Measurements from ENCODE around the gene SEC63. TPM values are rescaled to one million over a fixed set of nuclear protein-coding genes. Genes with fewer than 3 reads are reported as not detected.

SEC63 gene
- total RNA-seq, 1 experiment from 2014 or later = 51.3 TPM

DNA sequence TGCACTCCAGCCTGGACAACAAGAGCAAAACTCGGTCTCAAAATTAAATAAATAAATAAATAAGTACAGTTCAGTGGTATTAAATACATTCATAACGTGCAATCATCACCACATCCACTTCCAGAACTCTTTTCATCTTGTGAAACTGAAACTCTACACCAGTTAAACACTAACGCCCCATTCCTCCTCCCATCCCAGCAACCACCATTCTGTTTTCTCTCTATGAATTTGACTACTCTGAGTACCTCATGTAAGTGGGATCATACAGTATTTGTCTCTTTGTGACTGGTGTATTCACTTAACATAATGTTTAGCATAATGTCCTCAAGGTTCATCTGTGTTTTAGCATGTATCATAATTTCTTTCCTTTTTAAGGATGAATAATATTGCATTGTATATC is 104.8 kb downstream of the SEC63 start:
- TF ChIP-seq, protein P1, sequence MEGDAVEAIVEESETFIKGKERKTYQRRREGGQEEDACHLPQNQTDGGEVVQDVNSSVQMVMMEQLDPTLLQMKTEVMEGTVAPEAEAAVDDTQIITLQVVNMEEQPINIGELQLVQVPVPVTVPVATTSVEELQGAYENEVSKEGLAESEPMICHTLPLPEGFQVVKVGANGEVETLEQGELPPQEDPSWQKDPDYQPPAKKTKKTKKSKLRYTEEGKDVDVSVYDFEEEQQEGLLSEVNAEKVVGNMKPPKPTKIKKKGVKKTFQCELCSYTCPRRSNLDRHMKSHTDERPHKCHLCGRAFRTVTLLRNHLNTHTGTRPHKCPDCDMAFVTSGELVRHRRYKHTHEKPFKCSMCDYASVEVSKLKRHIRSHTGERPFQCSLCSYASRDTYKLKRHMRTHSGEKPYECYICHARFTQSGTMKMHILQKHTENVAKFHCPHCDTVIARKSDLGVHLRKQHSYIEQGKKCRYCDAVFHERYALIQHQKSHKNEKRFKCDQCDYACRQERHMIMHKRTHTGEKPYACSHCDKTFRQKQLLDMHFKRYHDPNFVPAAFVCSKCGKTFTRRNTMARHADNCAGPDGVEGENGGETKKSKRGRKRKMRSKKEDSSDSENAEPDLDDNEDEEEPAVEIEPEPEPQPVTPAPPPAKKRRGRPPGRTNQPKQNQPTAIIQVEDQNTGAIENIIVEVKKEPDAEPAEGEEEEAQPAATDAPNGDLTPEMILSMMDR (IDR thresholded peaks at IDR 0.05 in 2 of 3, conservative IDR thresholded peaks at IDR 0.05 in 1 of 3; ENCODE audit: borderline replicate concordance in 1 of 3, insufficient read depth in 1 of 3, low read depth in 2 of 3, low read length in 2 of 3) = no peak
- no peak for TF ChIP-seq FOSL1 (IDR thresholded peaks at IDR 0.05; ENCODE audit: low read depth)
- no peak for TF ChIP-seq SIN3A (IDR thresholded peaks at IDR 0.05; ENCODE audit: low read depth)
- no peak for DNase-seq (ENCODE audit: low read depth, low spot score)
- ATAC-seq = no peak

DNA sequence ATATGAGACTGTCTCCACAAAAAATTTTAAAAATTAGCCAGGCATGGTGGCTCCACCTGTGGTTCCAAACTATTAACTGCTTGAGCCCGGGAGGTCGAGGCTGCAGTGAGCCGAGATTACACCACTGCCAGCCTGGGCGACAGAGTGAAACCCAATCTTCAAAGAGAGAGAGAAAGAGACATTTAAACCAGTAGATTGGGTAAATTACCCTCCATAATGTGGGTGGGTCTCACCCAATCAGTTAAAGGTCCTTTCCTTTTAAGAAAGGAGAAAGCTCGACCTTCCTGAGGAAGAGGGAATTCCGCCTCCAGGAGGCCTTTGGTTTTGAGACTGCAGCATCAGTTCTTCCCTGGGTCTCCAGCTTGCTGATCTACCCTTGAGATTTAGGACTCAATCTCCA is 108.7 kb downstream of the SEC63 start:
- H3K9me3 ChIP-seq (ENCODE audit: control insufficient read depth in 1 of 2, insufficient read depth in 1 of 2, low read depth in 1 of 2, low read length in 2 of 2) = no peaks in the 10 kb centered on the region
- H4K20me1 ChIP-seq (ENCODE audit: insufficient read depth) = no peaks in the 10 kb centered on the region
- H3K79me2 ChIP-seq (ENCODE audit: insufficient read depth, low read length) = no peaks in the 10 kb centered on the region
- no peak overlapping the region for H3K4me2 ChIP-seq (ENCODE audit: low read length)
- no peak overlapping the region for H3K27ac ChIP-seq (ENCODE audit: low read depth, low read length)
- H2AFZ ChIP-seq (ENCODE audit: low read depth, low read length, poor library complexity, severe bottlenecking) = no peak overlapping the region
- H3K9me2 ChIP-seq (ENCODE audit: insufficient read depth) = no peaks in the 10 kb centered on the region
- ChIA-PET CTCF (interaction anchor here (0.6 to 1.0 kb wide), 2 partner anchors 391 to 719 kb away, joined by 3 to 5 read pairs; no protein-coding TSS in a partner anchor), RAD21 (ENCODE audit: low non-redundant PET in 1 of 2, low total read pairs in 2 of 2, uncharacterized antibody in 2 of 2, unreplicated experiment in 2 of 2) (no interaction called here), POLR2A (no interaction called here)
- no peaks in the 10 kb centered on the region for H3K27me3 ChIP-seq (ENCODE audit: insufficient read depth, low read length)
- no peak overlapping the region for H3K9ac ChIP-seq (ENCODE audit: low read length)
- H3K4me3 ChIP-seq (replicated peaks in 1 of 2; ENCODE audit: low read depth in 1 of 2, low read length in 2 of 2) = no peak overlapping the region
- H3K4me1 ChIP-seq (ENCODE audit: control insufficient read depth in 1 of 2, insufficient read depth in 2 of 2, low read length in 2 of 2) = peaks cover 2 to 10% of the 10 kb centered on the region in 2 experiments; a peak in 1 of 4 replicates
- intact Hi-C loops (cut with micrococcal nuclease) = no loop called here
- DNase-seq (ENCODE audit: low read depth, low spot score) (no peak), ATAC-seq (no peak)
- no peaks in the 10 kb centered on the region for H3K36me3 ChIP-seq (ENCODE audit: control insufficient read depth in 1 of 2, insufficient read depth in 2 of 2, low read length in 2 of 2)
- BruUV-seq (replicated peaks) = no TSS peak
- TF ChIP-seq SIN3A (IDR thresholded peaks at IDR 0.05; ENCODE audit: low read depth) (no peak), SP1 (IDR thresholded peaks at IDR 0.05; ENCODE audit: low read depth) (no peak), YY1 (IDR thresholded peaks at IDR 0.05; ENCODE audit: extremely low read depth, insufficient replicate concordance, low read depth, low read length) (no peak), FOSL1 (IDR thresholded peaks at IDR 0.05; ENCODE audit: low read depth) (no peak), ELF1 (IDR thresholded peaks at IDR 0.05; ENCODE audit: borderline replicate concordance, low read depth) (no peak), ZFX (IDR thresholded peaks at IDR 0.05) (no peak), POLR2A (IDR thresholded peaks at IDR 0.05; ENCODE audit: borderline replicate concordance, extremely low read depth, insufficient read depth, insufficient read length) (no peak), EZH2phosphoT487 (IDR thresholded peaks at IDR 0.05; ENCODE audit: borderline replicate concordance) (no peak), CEBPB (IDR thresholded peaks at IDR 0.05; ENCODE audit: low read depth) (no peak), JUND (IDR thresholded peaks at IDR 0.05) (no peak), POLR2AphosphoS5 (IDR thresholded peaks at IDR 0.05; ENCODE audit: low read depth, low read length) (no peak), TCF7L2 (IDR thresholded peaks at IDR 0.05; ENCODE audit: borderline replicate concordance, extremely low read depth, insufficient read depth, insufficient read length) (no peak), RAD21 (IDR thresholded peaks at IDR 0.05; ENCODE audit: low read depth) (no peak), SRF (IDR thresholded peaks at IDR 0.05; ENCODE audit: low read depth) (no peak), ZNF274 (IDR thresholded peaks at IDR 0.05; ENCODE audit: low read depth, low read length) (no peak), CBX3 (IDR thresholded peaks at IDR 0.05; ENCODE audit: low read depth) (no peak)
- TF ChIP-seq, protein P1 (IDR thresholded peaks at IDR 0.05 in 2 of 3, conservative IDR thresholded peaks at IDR 0.05 in 1 of 3; ENCODE audit: borderline replicate concordance in 1 of 3, insufficient read depth in 1 of 3, low read depth in 2 of 3, low read length in 2 of 3) = no peak
- TF ChIP-seq, protein P2, sequence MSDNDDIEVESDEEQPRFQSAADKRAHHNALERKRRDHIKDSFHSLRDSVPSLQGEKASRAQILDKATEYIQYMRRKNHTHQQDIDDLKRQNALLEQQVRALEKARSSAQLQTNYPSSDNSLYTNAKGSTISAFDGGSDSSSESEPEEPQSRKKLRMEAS (IDR thresholded peaks at IDR 0.05) = no peak

More for the DNA sequence above, 104.8 kb downstream of the SEC63 start:
- no peaks in the 10 kb centered on the region for H4K20me1 ChIP-seq (ENCODE audit: insufficient read depth)
- no peaks in the 10 kb centered on the region for H3K79me2 ChIP-seq (ENCODE audit: insufficient read depth, low read length)
- RAD21 ChIA-PET (ENCODE audit: low non-redundant PET in 1 of 2, low total read pairs in 2 of 2, uncharacterized antibody in 2 of 2, unreplicated experiment in 2 of 2) = no interaction called here
- H3K9ac ChIP-seq (ENCODE audit: low read length) = no peak overlapping the region
- intact Hi-C loops (cut with micrococcal nuclease) = no loop called here
- H3K27me3 ChIP-seq (ENCODE audit: insufficient read depth, low read length) = no peaks in the 10 kb centered on the region
- no peak overlapping the region for H3K27ac ChIP-seq (ENCODE audit: low read depth, low read length)
- H3K9me2 ChIP-seq (ENCODE audit: insufficient read depth) = no peaks in the 10 kb centered on the region
- POLR2A ChIA-PET = no interaction called here
- CTCF ChIA-PET = no interaction called here
- H3K4me1 ChIP-seq (ENCODE audit: control insufficient read depth in 1 of 2, insufficient read depth in 2 of 2, low read length in 2 of 2) = peaks cover 2 to 6% of the 10 kb centered on the region in 2 experiments; a peak in 1 of 4 replicates
- H3K4me2 ChIP-seq (ENCODE audit: low read length) = no peak overlapping the region
- no peaks in the 10 kb centered on the region for H3K36me3 ChIP-seq (ENCODE audit: control insufficient read depth in 1 of 2, insufficient read depth in 2 of 2, low read length in 2 of 2)
- H2AFZ ChIP-seq (ENCODE audit: low read depth, low read length, poor library complexity, severe bottlenecking) = no peak overlapping the region
- H3K4me3 ChIP-seq (replicated peaks in 1 of 2; ENCODE audit: low read depth in 1 of 2, low read length in 2 of 2) = no peak overlapping the region
- BruUV-seq (replicated peaks) = no TSS peak
- no peaks in the 10 kb centered on the region for H3K9me3 ChIP-seq (ENCODE audit: control insufficient read depth in 1 of 2, insufficient read depth in 1 of 2, low read depth in 1 of 2, low read length in 2 of 2)

All from HCT116 (cell line).